Uterus (tissue), 4 donors: Measurements from ENCODE around the gene SPG21. TPM values are rescaled to one million over a fixed set of nuclear protein-coding genes. Genes with fewer than 3 reads are reported as not detected.
A peak's percentile ranks its signal among the peaks of the same experiment; 100 is the strongest.
"Not testable (repeated sequence)": the region's sequence is repeated elsewhere in the genome, so short reads cannot be mapped to it uniquely, and the experiment has no call there.

Source experiments
- DNase-seq, 2 donors: peaks; one replicate each; pipeline ENCODE4 v3.0.0-alpha.2; 2019 to 2020
- H3K27ac ChIP-seq, 2 donors: fragments of 200-600 bp; sonication (generic); 1 replicate in 1 of 2; 2 replicates in 1 of 2; pipeline ENCODE4 v1.5.1; 2016 to 2018
- H3K27me3 ChIP-seq, 2 donors: fragments of 200-600 bp; sonication (generic); one replicate each; pipeline ENCODE4 v1.5.1; 2018 to 2019; ENCODE audit warnings: control low read depth in 1 of 2
- H3K36me3 ChIP-seq, 2 donors: fragments of 200-600 bp; sonication (generic); one replicate each; pipeline ENCODE4 v1.5.1; 2019; ENCODE audit warnings: control low read depth in 1 of 2
- H3K4me1 ChIP-seq, 2 donors: fragments of 200-600 bp; sonication (generic); one replicate each; pipeline ENCODE4 v1.5.1; 2018 to 2019; ENCODE audit warnings: control low read depth in 1 of 2
- H3K4me3 ChIP-seq, 2 donors: fragments of 200-600 bp; sonication (generic); 1 replicate in 1 of 2; 2 replicates in 1 of 2; pipeline ENCODE4 v1.5.1; 2018 to 2019; ENCODE audit warnings: mild to moderate bottlenecking in 1 of 2
- H3K9me3 ChIP-seq, 2 donors: fragments of 200-600 bp; sonication (generic); one replicate each; pipeline ENCODE4 v1.5.1; 2019; ENCODE audit warnings: control low read depth in 1 of 2
- POLR2A ChIP-seq, 2 donors: fragments of 450-650 bp; IDR thresholded peaks; one replicate each; pipeline ENCODE4 v1.6.1; 2016; ENCODE audit warnings: antibody characterized with exemption in 2 of 2, mild to moderate bottlenecking in 1 of 2, moderate library complexity in 1 of 2
- intact Hi-C: fragments of 100-400 bp; cut with DNase I; formaldehyde crosslinking; loops from one replicate; pipeline ENCODE4 v1.15.1; 2023; ENCODE audit warnings: low total_unique reads
- total RNA-seq, 4 donors: library from RNA; depleted of rRNA in 3 of 4; stranded (reverse); fragments of >200 nt in 3 of 4; gene quantifications; one replicate each; pipeline versions ENCODE4 v1.1.0 to v1.2.4, GENCODE V29; 2014 to 2023
- TF ChIP-seq, protein P1 (sequence below), 4 experiments: fragments of 200-600 bp in 2 of 4; fragments of 450-650 bp in 2 of 4; sonication (generic) in 2 of 4; IDR thresholded peaks; one replicate each; pipeline ENCODE4 v1.5.1; 2016 to 2019; ENCODE audit warnings: antibody characterized with exemption in 4 of 4, mild to moderate bottlenecking in 2 of 4, moderate library complexity in 1 of 4
- donor health status: DM: yes; HTN: yes; CAD: no.

SPG21 gene
- total RNA-seq, 4 donors from 2014 or later: 22.8 to 130 (median 80.7) TPM

DNA sequence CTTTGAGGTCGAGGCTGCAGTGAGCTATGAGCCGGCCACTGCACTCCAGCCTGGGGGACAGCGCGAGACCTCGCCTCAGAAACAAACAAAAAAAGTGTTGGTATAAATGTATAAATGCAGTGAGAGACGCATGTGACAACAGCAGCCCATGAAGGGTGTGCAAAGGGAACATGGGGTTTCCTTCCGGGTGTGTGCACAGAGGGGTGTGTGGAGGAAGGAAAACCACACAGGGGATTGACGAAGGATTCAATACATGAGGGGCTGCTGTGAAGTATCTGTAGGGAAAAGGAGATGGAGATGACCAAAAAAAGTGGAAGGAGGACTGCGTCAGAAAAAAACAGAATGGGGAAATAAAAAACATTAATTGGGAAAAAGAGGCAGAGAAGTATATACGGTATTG, 38.6 kb upstream of the SPG21 start:
- no peaks in the 10 kb centered on the region for H3K9me3 ChIP-seq
- no peaks in the 10 kb centered on the region for H3K27me3 ChIP-seq
- TF ChIP-seq, protein P1, sequence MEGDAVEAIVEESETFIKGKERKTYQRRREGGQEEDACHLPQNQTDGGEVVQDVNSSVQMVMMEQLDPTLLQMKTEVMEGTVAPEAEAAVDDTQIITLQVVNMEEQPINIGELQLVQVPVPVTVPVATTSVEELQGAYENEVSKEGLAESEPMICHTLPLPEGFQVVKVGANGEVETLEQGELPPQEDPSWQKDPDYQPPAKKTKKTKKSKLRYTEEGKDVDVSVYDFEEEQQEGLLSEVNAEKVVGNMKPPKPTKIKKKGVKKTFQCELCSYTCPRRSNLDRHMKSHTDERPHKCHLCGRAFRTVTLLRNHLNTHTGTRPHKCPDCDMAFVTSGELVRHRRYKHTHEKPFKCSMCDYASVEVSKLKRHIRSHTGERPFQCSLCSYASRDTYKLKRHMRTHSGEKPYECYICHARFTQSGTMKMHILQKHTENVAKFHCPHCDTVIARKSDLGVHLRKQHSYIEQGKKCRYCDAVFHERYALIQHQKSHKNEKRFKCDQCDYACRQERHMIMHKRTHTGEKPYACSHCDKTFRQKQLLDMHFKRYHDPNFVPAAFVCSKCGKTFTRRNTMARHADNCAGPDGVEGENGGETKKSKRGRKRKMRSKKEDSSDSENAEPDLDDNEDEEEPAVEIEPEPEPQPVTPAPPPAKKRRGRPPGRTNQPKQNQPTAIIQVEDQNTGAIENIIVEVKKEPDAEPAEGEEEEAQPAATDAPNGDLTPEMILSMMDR (IDR thresholded peaks at IDR 0.05): no peak
- TF ChIP-seq POLR2A (IDR thresholded peaks at IDR 0.05): no peak
- H3K36me3 ChIP-seq: no peaks in the 10 kb centered on the region
- peak overlapping the region; percentile 75 to 89 for H3K4me3 ChIP-seq
- no peaks in the 10 kb centered on the region for H3K4me1 ChIP-seq
- intact Hi-C loops: no loop called here
- peak overlapping the region in 1 of 2 donors; percentile 5 for H3K27ac ChIP-seq
- no peak for DNase-seq

DNA sequence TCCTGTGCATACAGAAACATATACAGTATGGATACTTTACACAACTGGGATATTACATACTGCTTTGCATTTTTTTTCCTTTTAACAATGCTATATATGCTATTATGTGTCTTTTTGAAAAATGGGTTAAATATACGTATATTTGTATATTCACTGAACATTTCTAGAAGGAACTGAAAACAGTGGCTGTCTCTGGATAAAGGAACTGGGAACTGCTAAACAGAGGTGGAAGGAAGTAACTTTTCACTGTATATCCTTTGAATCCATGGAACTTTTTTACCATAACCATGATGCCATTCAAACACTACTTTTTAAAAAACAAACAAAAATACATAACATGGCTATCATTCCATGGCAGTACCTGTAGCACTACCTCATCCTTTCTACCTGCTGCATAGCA, 37.9 kb upstream of the SPG21 start:
- DNase-seq: no peak
- no peak for TF ChIP-seq POLR2A (IDR thresholded peaks at IDR 0.05)
- no peaks in the 10 kb centered on the region for H3K36me3 ChIP-seq
- H3K27me3 ChIP-seq: no peaks in the 10 kb centered on the region
- H3K4me3 ChIP-seq: no peak overlapping the region
- H3K9me3 ChIP-seq: no peaks in the 10 kb centered on the region
- intact Hi-C loops: no loop called here
- no peak overlapping the region for H3K27ac ChIP-seq
- H3K4me1 ChIP-seq: no peaks in the 10 kb centered on the region

DNA sequence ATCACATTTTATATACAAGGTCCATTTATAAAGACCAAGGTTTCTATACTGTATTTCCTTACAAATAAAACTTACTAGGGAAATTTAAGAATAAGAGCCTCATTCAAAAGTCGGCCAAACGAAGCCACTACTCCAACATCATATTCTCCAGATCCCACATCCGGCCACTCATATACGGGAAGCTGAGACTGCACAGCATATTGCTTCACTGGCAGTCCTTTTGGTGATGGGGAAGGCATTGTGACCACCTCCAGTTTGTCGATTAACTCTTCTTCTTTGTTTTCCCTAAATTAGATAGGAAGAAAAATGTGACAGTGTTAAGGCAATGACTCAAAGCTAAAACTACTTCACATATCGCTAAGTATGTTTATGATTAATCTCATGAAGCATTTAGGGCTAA, 37.0 kb upstream of the SPG21 start:
- H3K4me1 ChIP-seq: no peaks in the 10 kb centered on the region
- no peaks in the 10 kb centered on the region for H3K9me3 ChIP-seq
- intact Hi-C loops: no loop called here
- no peak overlapping the region for H3K27ac ChIP-seq
- no peak for DNase-seq
- no peak for TF ChIP-seq POLR2A (IDR thresholded peaks at IDR 0.05)
- TF ChIP-seq, protein P1 (IDR thresholded peaks at IDR 0.05): no peak
- no peaks in the 10 kb centered on the region for H3K27me3 ChIP-seq
- H3K36me3 ChIP-seq: no peaks in the 10 kb centered on the region
- H3K4me3 ChIP-seq: no peak overlapping the region

DNA sequence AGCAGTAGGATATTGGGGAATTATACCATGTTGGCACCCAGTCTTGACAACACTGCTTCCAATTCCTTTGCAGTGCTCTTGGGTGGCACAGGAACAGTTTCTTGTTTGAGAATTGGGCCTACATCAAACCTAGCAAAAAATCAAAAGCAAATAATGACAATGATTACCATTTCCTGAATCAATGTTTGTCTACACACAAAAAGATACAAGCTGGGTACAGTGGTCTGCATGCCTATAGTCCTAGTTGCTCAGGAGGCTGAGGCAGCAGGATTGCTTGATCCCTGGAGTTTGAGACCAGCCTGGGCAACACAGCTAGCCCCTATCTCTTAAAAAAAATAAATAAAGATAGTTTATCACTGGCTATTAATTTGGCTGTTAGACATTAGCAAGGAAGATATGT, 31.8 kb upstream of the SPG21 start:
- Histone ChIP-seq H3K9me3 (no peaks in the 10 kb centered on the region), H3K36me3 (no peaks in the 10 kb centered on the region), H3K4me3 (no peak overlapping the region), H3K4me1 (no peaks in the 10 kb centered on the region), H3K27ac (no peak overlapping the region), H3K27me3 (no peaks in the 10 kb centered on the region)
- TF ChIP-seq, protein P1 (IDR thresholded peaks at IDR 0.05): no peak
- TF ChIP-seq POLR2A (IDR thresholded peaks at IDR 0.05): no peak
- intact Hi-C loops: no loop called here
- DNase-seq: no peak

DNA sequence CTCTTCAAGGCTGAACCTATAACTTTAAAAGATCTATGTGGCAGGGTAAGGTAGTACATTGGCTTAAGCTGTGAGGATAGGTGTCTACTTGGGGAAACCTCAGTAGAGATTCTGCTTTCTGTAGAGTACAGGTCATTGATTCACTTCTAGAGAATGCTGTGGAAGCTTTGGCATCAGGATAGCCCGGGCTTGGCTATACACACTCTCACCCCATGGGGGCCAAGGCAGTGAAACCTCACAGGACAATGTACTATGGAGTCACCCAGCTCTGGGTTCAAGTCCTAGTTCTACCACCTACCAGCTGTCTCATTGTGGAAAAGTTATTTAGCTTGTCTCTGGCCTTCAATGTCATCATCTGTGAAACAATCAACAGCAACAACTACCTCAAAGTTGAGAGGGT, 30.7 kb upstream of the SPG21 start:
- intact Hi-C loops: no loop called here

DNA sequence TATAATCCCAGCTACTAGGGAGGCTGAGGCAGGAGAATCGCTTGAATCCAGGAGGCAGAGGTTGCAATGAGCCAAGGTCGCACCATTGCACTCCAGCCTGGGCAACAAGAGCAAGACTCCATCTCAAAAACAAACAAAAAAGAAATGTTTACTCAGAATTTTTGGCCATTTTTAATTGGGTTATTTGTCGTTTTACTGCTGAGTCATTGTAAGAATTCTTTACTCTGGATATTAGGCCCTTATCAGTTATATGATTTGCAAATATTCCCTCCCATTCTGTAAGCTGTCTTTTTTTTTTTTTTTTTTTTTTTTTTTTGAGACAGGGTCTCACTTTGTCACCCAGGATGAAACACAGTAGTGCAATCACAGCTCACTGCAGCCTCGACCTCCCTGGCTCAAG, 21.5 kb upstream of the SPG21 start:
- DNase-seq, H3K9me3 ChIP-seq, H3K27ac ChIP-seq, H3K27me3 ChIP-seq, H3K36me3 ChIP-seq, intact Hi-C loops, H3K4me3 ChIP-seq, H3K4me1 ChIP-seq: not testable (repeated sequence)

More for the DNA sequence above, 30.7 kb upstream of the SPG21 start:
- no peaks in the 10 kb centered on the region for H3K36me3 ChIP-seq
- H3K4me3 ChIP-seq: no peak overlapping the region
- H3K4me1 ChIP-seq: no peaks in the 10 kb centered on the region
- H3K27me3 ChIP-seq: no peaks in the 10 kb centered on the region
- no peak for DNase-seq
- no peak overlapping the region for H3K27ac ChIP-seq
- H3K9me3 ChIP-seq: no peaks in the 10 kb centered on the region
- no peak for TF ChIP-seq POLR2A (IDR thresholded peaks at IDR 0.05)
- TF ChIP-seq, protein P1 (IDR thresholded peaks at IDR 0.05): no peak
